SK-N-SH (cell line): Measurements from ENCODE around the gene LSM3. TPM values are rescaled to one million over a fixed set of nuclear protein-coding genes. Genes with fewer than 3 reads are reported as not detected.

Experiments used
- CTCF ChIA-PET: fragments of 300-600, 350-600 bp; formaldehyde crosslinking; extraction: SDS; loops from one replicate; lab custom pipeline; 2021; lab: Yijun Ruan, JAX
- POLR2A ChIA-PET: fragments of 350-600 bp; sonication (Branson Sonifier 250); formaldehyde crosslinking; extraction: SDS; loops from one replicate; lab custom pipeline; 2020; ENCODE audit warnings: antibody characterized with exemption, inconsistent platforms; lab: Yijun Ruan, JAX
- DNase-seq: peaks from one replicate; pipeline ENCODE4 v3.0.0; 2012
- H2AFZ ChIP-seq: fragments of 200-600 bp; sonication (generic); 2 replicates; pipeline ENCODE4 v1.8.1; 2016; ENCODE audit warnings: antibody characterized with exemption, mild to moderate bottlenecking, low read depth
- H3F3A ChIP-seq: fragments of 200-600 bp; sonication (generic); replicated peaks from 2 replicates; pipeline ENCODE3; 2016; ENCODE audit warnings: antibody characterized with exemption, mild to moderate bottlenecking; ENCODE audit not compliant: insufficient read depth
- H3K27ac ChIP-seq, 2 experiments: fragments of 200-500 bp in 1 of 2; fragments of 200-600 bp in 1 of 2; sonication (Bioruptor generic) in 1 of 2; sonication (generic), shearing (Covaris generic) in 1 of 2; 2 replicates each; pipeline versions ENCODE4 v1.5.1 to v1.6.1; 2014 to 2016; ENCODE audit warnings: low read depth in 2 of 2, inconsistent platforms in 1 of 2, low read length in 1 of 2, mild to moderate bottlenecking in 1 of 2, mixed read lengths in 1 of 2
- H3K27me3 ChIP-seq: fragments of 200-600 bp; sonication (generic), shearing (Covaris generic); 2 replicates; pipeline ENCODE4 v1.6.1; 2016; ENCODE audit warnings: mixed run types; ENCODE audit not compliant: insufficient read depth
- H3K36me3 ChIP-seq, 2 experiments: fragments of 200-500 bp in 1 of 2; fragments of 200-600 bp in 1 of 2; sonication (Bioruptor generic) in 1 of 2; sonication (generic) in 1 of 2; replicated peaks in 1 of 2; 2 replicates each; pipeline versions ENCODE3 to v1.5.1; 2014 to 2016; ENCODE audit warnings: low read length in 1 of 2, mild to moderate bottlenecking in 1 of 2; ENCODE audit not compliant: insufficient read depth in 2 of 2, control insufficient read depth in 1 of 2
- H3K4me1 ChIP-seq, 2 experiments: fragments of 200-500 bp in 1 of 2; fragments of 200-600 bp in 1 of 2; sonication (Bioruptor generic) in 1 of 2; sonication (generic), shearing (Covaris generic) in 1 of 2; 2 replicates each; pipeline versions ENCODE4 v1.5.1 to v1.6.1; 2014 to 2016; ENCODE audit warnings: low read depth in 1 of 2, low read length in 1 of 2, mixed run types in 1 of 2; ENCODE audit not compliant: insufficient read depth in 2 of 2, control insufficient read depth in 1 of 2
- H3K4me2 ChIP-seq: fragments of 200-600 bp; sonication (generic), shearing (Covaris generic); 2 replicates; pipeline ENCODE4 v1.6.1; 2017; ENCODE audit warnings: mixed run types
- H3K4me3 ChIP-seq, 2 experiments: fragments of 200-500 bp in 1 of 2; fragments of 200-600 bp in 1 of 2; sonication (Bioruptor generic) in 1 of 2; sonication (generic), shearing (Covaris generic) in 1 of 2; 2 replicates each; pipeline versions ENCODE4 v1.5.1 to v1.8.1; 2014 to 2016; ENCODE audit warnings: low read depth in 2 of 2, inconsistent platforms in 1 of 2, low read length in 1 of 2, mild to moderate bottlenecking in 1 of 2, mixed read lengths in 1 of 2, moderate library complexity in 1 of 2
- H3K79me2 ChIP-seq: fragments of 200-600 bp; sonication (generic); 2 replicates; pipeline ENCODE4 v1.8.1; 2017; ENCODE audit warnings: mild to moderate bottlenecking; ENCODE audit not compliant: insufficient read depth
- H3K9ac ChIP-seq: fragments of 200-600 bp; sonication (generic); 2 replicates; pipeline ENCODE4 v1.6.1; 2017; ENCODE audit warnings: mixed run types
- H3K9me2 ChIP-seq: fragments of 200-600 bp; sonication (generic); 2 replicates; pipeline ENCODE4 v1.6.1; 2017; ENCODE audit warnings: mixed run types
- H3K9me3 ChIP-seq: fragments of 200-600 bp; sonication (generic); 2 replicates; pipeline ENCODE4 v1.6.1; 2017; ENCODE audit warnings: mixed run types, mild to moderate bottlenecking, moderate library complexity
- H4K20me1 ChIP-seq: fragments of 200-600 bp; sonication (generic); 2 replicates; pipeline ENCODE4 v1.6.1; 2017; ENCODE audit warnings: mild to moderate bottlenecking, mixed run types; ENCODE audit not compliant: insufficient read depth
- CHD2 ChIP-seq: fragments of 150-350 bp; IDR thresholded peaks from 2 replicates; pipeline ENCODE4 v1.6.1; 2018; ENCODE audit warnings: low read length; ENCODE audit not compliant: partially characterized antibody
- CTCF ChIP-seq: fragments of 200-600 bp; sonication (generic); IDR thresholded peaks from 2 replicates; pipeline ENCODE4 v1.6.1; 2017; ENCODE audit warnings: antibody characterized with exemption, mild to moderate bottlenecking, moderate library complexity
- ELF1 ChIP-seq: IDR thresholded peaks from 2 replicates; pipeline ENCODE4 v1.4.0; 2012
- FOSL2 ChIP-seq: IDR thresholded peaks from 2 replicates; pipeline ENCODE4 v1.4.0; 2012; ENCODE audit warnings: low read depth, mild to moderate bottlenecking, moderate library complexity, borderline replicate concordance
- FOXJ3 ChIP-seq: sonication (generic); formaldehyde crosslinking; IDR thresholded peaks from 2 replicates; pipeline ENCODE4 v1.5.1; 2020; ENCODE audit warnings: mild to moderate bottlenecking, missing genetic modification reagents
- FOXM1 ChIP-seq: IDR thresholded peaks from 2 replicates; pipeline ENCODE4 v1.4.0; 2012; ENCODE audit warnings: low read depth, mild to moderate bottlenecking
- GABPA ChIP-seq: IDR thresholded peaks from 2 replicates; pipeline ENCODE4 v1.4.0; 2012; ENCODE audit warnings: low read depth, mild to moderate bottlenecking
- GATA2 ChIP-seq: sonication (generic); formaldehyde crosslinking; IDR thresholded peaks from 2 replicates; pipeline ENCODE4 v1.5.0; 2020; ENCODE audit warnings: mild to moderate bottlenecking, missing genetic modification reagents
- IRF3 ChIP-seq: fragments of 150-350 bp; IDR thresholded peaks from 2 replicates; pipeline ENCODE4 v1.6.1; 2016; ENCODE audit warnings: mild to moderate bottlenecking, low read depth, low read length
- JUND ChIP-seq: IDR thresholded peaks from 2 replicates; pipeline ENCODE4 v1.4.0; 2012
- MEF2A ChIP-seq: IDR thresholded peaks from 2 replicates; pipeline ENCODE4 v1.4.0; 2012; ENCODE audit warnings: low read depth, borderline replicate concordance
- NFIC ChIP-seq: IDR thresholded peaks from 2 replicates; pipeline ENCODE4 v1.4.0; 2012; ENCODE audit warnings: borderline replicate concordance
- NRF1 ChIP-seq: IDR thresholded peaks from 2 replicates; pipeline ENCODE4 v1.6.1; 2012; ENCODE audit warnings: low read depth, mild to moderate bottlenecking, low read length
- RAD21 ChIP-seq: IDR thresholded peaks from 2 replicates; pipeline ENCODE4 v1.6.1; 2012; ENCODE audit warnings: mild to moderate bottlenecking, low read length
- RFX5 ChIP-seq: IDR thresholded peaks from 2 replicates; pipeline ENCODE4 v1.6.1; 2012; ENCODE audit warnings: mild to moderate bottlenecking, improper control_type of control experiment, low read length
- SMC3 ChIP-seq: IDR thresholded peaks from 2 replicates; pipeline ENCODE4 v1.6.1; 2012; ENCODE audit warnings: low read depth, low read length, improper control_type of control experiment
- TAF1 ChIP-seq: IDR thresholded peaks from 2 replicates; pipeline ENCODE4 v1.6.1; 2012; ENCODE audit warnings: low read depth, mild to moderate bottlenecking, low read length, moderate library complexity, borderline replicate concordance
- USF1 ChIP-seq: IDR thresholded peaks from 2 replicates; pipeline ENCODE4 v1.4.0; 2012; ENCODE audit warnings: low read depth, borderline replicate concordance
- WGBS: methylation state at CpG from one replicate; pipeline ENCODE4 v1.1.6; 2017; ENCODE audit warnings: low lambda C conversion rate; 5-methylcytosine and 5-hydroxymethylcytosine counted together
- polyA plus RNA-seq, 3 experiments: library from polyadenylated mRNA; depleted of rRNA; stranded (reverse); fragments of >200 nt; gene quantifications; 2 replicates each; pipeline ENCODE4 v1.2.3, GENCODE V29; 2012

Gene LSM3
- polyA plus RNA-seq, 1 of the 3 experiments (the other 2 are of a cell fraction): 5.1 TPM

GRCh38 chr3:14153663-14154062 lies 25.0 kb upstream of the LSM3 start:
- Histone ChIP-seq H3K9me2 (no peaks in the 10 kb centered on the region), H3K79me2 (peaks cover 43% of the 10 kb centered on the region; the same call in 1 of the 2 replicates), H3K9me3 (no peaks in the 10 kb centered on the region), H4K20me1 (0 out of 2 replicates have a peak, but pooled peaks cover 9% of the 10 kb centered on the region), H3K36me3 (peaks cover 58 to 77% of the 10 kb centered on the region in 2 experiments), H3K27ac (no peak overlapping the region), H3F3A (no peaks in the 10 kb centered on the region), H3K27me3 (no peaks in the 10 kb centered on the region), H3K4me3 (no peak overlapping the region), H3K4me1 (no peaks in the 10 kb centered on the region; a peak in 1 of 4 replicates), H3K9ac (no peak overlapping the region), H3K4me2 (no peak overlapping the region), H2AFZ (no peak overlapping the region)
- TF ChIP-seq GABPA: no peak
- no peak for TF ChIP-seq ELF1
- TF ChIP-seq IRF3: no peak
- TF ChIP-seq NFIC: no peak
- TF ChIP-seq CHD2: no peak
- TF ChIP-seq FOXM1: no peak
- no peak for TF ChIP-seq TAF1
- TF ChIP-seq NRF1: no peak
- TF ChIP-seq GATA2 (CRISPR knock-in tag): no peak
- DNase-seq: no peak
- ChIA-PET POLR2A (no interaction called here), CTCF (interaction anchor here (1.7 to 2.1 kb wide), 3 partner anchors 29 to 257 kb away, joined by 4 to 5 read pairs (median 4); partner anchors contain the start of genes CHCHD4 and TMEM43)
- WGBS: 92% methylated on average over 5 of the region's 6 CpGs

- CTCF ChIA-PET: no interaction called here
- 95% methylated on average over 5 of the region's 5 CpGs for WGBS
These were observed 24.3 kb upstream of the LSM3 start for GRCh38 chr3:14154276-14154675.

GRCh38 chr3:14154895-14155440 lies 23.6 kb upstream of the LSM3 start:
- H2AFZ ChIP-seq: no peak overlapping the region
- H3K36me3 ChIP-seq: peaks cover 71 to 88% of the 10 kb centered on the region in 2 experiments
- no peak overlapping the region for H3K4me2 ChIP-seq
- POLR2A ChIA-PET: no interaction called here
- no peaks in the 10 kb centered on the region for H3K27me3 ChIP-seq
- H3K4me1 ChIP-seq: no peaks in the 10 kb centered on the region; a peak in 1 of 4 replicates
- H3K9me3 ChIP-seq: no peaks in the 10 kb centered on the region
- DNase-seq: no peak
- no peak overlapping the region for H3K4me3 ChIP-seq
- H4K20me1 ChIP-seq: 0 out of 2 replicates have a peak, but pooled peaks cover 9% of the 10 kb centered on the region
- CTCF ChIA-PET: interaction anchor here (1.5 kb wide), 1 partner anchor 48 kb away, joined by 4 read pairs; no protein-coding TSS in a partner anchor
- H3K27ac ChIP-seq: no peak overlapping the region
- H3K9me2 ChIP-seq: no peaks in the 10 kb centered on the region
- 91% methylated on average over 7 of the region's 7 CpGs for WGBS
- no peaks in the 10 kb centered on the region for H3F3A ChIP-seq
- no peak overlapping the region for H3K9ac ChIP-seq
- H3K79me2 ChIP-seq: peaks cover 47% of the 10 kb centered on the region; the same call in 1 of the 2 replicates
- TF ChIP-seq FOSL2 (no peak), FOXJ3 (CRISPR knock-in tag) (no peak), RAD21 (no peak), MEF2A (no peak), CTCF (no peak), IRF3 (no peak), USF1 (no peak), JUND (no peak), RFX5 (no peak)

More at GRCh38 chr3:14154276-14154675, 24.3 kb upstream of the LSM3 start:
- Histone ChIP-seq H3K27ac (no peak overlapping the region), H3K4me1 (no peaks in the 10 kb centered on the region; a peak in 1 of 4 replicates), H3K4me3 (no peak overlapping the region), H3K79me2 (peaks cover 47% of the 10 kb centered on the region; the same call in 1 of the 2 replicates), H3K27me3 (no peaks in the 10 kb centered on the region), H3K9me2 (no peaks in the 10 kb centered on the region), H3K36me3 (peaks cover 64 to 83% of the 10 kb centered on the region in 2 experiments), H3K9ac (no peak overlapping the region), H3F3A (no peaks in the 10 kb centered on the region), H3K9me3 (no peaks in the 10 kb centered on the region), H2AFZ (no peak overlapping the region), H4K20me1 (0 out of 2 replicates have a peak, but pooled peaks cover 9% of the 10 kb centered on the region), H3K4me2 (no peak overlapping the region)
- no peak for TF ChIP-seq GABPA
- no peak for TF ChIP-seq SMC3
- POLR2A ChIA-PET: no interaction called here
- no peak for DNase-seq
